Activated naive CD8-positive, alpha-beta T cell treated with anti-CD3 and anti-CD28 coated beads, Interleukin-2, amount 50 U/mL, for 16 hours (primary cell): Measurements from ENCODE around the gene MCTP1.

Source experiments
- DNase-seq: peaks from one replicate; pipeline ENCODE4 v3.0.0-alpha.2; 2020; ENCODE audit warnings: low read depth, low spot score

MCTP1 gene

DNA sequence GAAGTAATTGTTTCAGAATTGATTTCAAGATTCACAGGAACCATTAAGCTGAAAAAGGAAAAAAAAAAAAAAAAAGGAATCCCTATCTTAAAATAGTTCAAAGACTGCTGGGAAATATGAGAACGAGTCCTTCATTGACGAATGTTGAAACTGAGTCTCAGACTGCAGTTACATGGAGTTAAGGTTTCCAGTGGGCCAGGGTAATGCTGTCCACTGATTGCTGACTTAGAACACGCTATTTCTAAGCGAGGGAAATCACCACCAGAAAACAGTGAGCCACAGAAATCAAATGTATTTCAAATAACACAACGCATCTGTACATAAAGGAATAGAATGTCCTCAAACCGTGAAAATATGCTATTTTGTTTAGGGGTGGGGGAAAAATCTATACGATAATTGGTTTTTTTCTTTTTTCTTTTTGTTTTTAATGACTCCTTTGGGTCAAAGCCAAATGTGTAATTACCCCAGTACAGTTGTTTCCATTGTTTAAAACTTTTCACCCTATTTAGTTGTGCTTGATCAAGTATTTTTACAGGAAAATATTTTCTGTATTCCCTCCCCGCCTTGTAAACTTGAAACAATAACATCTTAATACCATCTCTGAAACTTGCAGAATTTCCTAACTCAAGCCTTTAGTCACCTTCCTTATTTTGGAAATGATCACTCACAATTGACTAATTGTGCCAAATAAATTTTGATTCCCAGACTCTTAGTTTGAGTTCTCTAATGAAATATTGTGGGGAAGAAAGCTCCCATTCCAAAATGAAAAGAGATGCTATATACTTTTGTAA lies 208.3 kb downstream of the MCTP1 start:
- DNase-seq, result no peak

DNA sequence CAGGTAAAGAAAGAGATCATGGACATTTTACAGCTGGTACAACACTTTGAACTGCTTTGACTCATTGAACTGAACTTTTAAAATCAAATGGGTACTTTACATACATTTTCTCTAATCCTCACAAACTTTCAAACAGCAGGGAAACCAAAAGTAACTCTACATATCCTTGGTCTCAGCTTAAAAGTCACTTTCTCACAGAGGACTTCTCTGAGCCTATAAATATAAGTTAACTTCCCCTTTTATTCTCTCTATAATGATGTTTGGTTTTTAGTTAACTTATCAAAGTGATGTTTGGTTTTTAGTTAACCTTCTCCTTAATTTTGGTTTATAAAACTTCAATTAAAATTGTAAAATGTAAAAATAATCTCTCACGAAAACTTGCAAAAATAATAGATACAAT lies 209.8 kb downstream of the MCTP1 start:
- no peak for DNase-seq

DNA sequence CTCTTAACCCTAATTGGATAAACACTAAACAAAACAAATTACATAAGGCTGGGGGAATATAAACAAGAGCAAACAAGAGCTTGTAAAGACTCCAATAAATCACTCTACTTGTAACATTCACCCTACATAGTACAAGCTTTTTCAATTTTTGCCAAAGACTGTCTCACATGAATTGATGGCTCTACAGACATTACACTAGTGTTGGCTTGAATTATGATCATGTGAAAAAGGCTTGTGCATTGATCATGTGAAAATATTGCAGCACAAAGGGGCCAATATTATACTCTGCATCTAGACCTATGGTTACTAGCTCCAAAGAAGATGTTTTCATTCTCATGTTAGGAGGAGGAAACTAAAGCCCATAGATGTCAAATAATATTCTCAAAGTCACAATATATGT lies 212.6 kb downstream of the MCTP1 start:
- DNase-seq, result no peak

DNA sequence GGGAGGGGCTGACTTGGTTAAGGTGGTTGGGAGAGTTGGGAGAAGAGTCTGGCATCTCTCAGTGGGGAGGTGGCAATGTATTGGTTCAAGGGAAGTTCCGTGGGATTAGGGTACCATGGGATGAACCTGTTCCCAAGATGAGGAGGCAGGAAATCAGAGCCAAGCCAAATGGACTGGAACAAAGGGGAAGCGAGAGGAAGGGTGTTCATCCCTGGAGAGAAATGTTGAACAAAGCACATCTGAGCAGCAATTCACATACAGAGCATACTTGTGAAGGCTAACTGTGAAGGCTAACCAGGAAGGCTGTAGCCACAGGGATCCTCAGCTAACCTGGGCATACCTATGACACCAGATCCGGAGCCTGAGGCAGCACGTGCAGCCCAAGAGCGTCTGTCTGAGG lies 214.0 kb downstream of the MCTP1 start:
- DNase-seq, result no peak

DNA sequence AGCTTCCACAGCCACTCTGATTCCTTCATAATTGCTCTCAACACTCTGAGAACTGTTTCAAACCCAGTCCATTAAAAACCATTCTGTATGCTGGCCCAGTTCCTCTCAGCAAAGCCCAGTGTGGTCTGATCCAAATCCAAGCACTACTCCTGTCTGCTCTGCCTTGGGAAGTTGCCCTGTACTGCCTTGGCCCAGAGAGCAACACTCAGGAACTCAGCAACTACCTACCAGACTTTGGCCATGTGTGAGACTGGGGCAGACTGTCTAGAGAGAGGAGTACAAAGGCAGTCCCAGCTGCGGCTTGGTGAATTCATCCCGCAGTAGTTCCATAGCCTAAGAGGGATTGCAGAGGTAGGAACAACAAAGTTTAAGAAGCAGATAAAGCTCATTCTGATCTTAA lies 214.4 kb downstream of the MCTP1 start:
- DNase-seq, result no peak

DNA sequence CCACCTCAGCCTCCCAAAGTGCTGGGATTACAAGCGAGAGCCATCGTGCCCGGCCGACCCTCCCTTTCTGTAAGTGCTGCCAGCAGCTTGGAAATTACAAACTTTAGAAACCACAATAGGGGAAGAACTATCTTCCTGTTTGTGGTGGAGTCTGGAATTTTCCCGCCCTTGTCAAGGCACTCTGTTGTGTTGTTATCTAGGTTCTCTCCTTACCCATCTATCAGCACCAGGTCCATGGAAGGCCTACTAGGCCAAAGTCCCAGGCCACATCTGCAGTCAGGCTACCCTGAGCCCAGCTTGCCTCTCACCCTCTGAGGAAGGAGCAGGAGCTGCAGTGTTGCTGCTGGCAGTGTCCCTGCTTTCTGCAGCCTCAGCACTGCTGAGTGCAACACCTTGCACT lies 214.9 kb downstream of the MCTP1 start:
- no peak for DNase-seq

DNA sequence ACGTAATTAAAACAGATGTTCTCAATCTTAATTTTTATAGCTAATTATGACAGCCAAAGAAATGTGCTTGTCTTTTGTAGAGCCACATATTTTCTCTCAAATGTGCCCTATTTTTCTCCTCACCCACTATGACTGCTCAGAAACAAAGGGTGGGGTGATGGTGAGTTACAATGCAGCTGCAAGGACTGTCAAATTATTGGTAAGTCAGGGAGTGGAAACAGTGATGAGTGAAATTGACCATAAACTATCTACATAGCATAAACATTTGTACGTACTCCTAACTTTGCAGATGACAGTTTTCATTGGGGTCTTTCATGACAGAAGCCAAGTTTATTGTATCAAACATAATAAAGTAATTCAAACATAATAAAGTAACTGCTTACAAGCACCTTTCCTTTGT lies 215.9 kb downstream of the MCTP1 start:
- DNase-seq, result no peak

DNA sequence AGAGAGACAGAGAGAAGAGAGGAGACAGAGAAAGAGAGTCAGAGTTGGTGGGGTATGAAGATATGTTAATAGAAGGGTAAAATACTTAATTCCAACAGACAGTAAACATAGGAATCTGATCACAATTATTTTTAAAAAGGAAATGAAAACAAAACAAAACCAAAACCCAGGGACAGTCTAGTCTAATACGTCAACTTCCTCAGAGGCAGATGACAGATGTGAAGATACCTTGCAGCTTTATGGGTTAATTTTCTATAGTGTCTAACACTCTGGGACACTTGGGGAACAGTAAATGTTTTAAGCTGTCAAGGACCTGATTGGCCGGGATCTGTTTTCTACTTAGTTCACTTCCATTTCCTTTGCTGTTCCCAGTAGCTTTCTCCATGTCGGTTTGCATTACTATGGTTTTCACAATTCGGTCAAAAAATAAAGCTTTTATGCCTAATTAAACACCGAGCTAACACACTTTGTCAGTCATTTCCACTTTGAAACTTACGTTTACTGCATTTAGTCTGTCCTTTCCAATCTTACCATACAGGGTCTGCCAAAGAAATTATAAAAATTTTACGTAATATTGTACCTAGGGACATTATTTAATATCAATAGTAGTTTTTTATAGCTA lies 216.5 kb downstream of the MCTP1 start:
- no peak for DNase-seq

DNA sequence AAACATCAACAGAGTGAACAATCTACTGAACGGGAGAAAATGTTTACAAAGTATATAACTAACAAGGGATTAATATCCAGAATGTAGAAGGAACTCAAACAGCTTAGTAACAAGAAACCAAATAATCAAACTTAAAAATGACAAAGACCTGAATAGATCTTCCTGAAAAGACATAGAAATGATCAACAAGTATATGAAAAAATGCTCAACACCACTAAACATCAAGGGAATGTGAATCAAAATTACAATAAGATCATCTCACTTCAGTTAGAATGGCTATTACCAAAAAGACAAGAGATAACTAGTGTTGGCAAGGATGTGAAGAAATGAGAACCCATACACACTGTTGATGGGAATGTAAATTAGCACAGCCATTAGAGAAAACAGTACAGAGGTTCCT lies 218.8 kb downstream of the MCTP1 start:
- DNase-seq, result no peak

DNA sequence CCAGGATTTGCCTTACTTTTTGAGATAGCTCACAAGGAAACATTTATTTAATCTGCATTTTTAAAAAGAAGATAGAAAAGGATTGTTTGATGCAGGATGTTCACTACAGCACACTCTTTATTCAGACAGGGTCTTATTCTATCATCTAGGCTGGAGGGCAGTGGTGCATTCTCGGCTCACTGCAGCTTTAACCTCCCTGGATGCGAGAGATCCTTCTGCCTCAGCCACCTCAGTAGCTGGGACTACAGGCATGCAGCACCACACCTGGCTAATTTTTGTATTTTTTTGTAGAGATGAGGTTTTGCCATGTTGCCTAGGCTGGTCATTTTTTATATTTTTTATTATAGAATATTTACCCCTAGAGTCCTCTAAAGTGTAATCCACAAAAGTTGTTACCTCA lies 221.4 kb downstream of the MCTP1 start:
- no peak for DNase-seq

DNA sequence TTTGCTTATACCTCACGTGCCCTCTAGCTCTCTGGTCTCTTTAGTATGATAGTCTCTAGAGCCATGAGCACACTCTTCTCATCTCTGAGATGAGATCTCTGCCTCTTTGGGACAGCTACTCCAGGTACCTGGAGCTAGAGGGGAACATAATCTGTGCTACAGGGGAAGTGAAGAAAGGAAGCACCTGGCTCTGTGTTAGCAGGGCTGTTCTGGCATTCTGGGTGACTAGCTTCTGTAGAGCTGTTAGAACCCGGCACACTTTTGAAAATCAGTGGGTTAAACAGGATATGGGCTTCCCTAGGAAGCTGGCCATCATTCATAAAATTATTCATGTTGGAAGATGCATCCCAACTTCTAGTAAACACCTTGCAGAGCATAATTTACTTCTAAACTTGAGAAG lies 224.8 kb downstream of the MCTP1 start:
- no peak for DNase-seq

DNA sequence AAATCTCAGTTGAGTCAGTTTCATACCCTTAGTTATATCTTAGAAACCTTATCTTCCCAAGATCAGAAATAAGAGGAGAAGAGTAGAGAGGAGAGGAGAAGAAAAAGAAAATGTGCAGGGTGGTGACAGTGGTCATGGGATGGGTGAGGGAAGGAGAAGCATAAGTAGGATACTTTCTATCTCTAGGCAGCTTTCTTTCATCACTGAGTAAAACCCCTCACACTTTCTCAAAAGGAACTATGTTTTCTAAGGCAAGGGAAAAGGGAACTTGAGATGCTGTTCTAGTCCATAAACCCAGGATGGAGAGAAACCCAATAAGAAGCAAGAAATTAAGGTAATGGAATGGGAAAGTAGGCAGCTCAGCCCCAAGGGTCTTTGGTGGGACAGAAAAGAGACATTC lies 225.3 kb downstream of the MCTP1 start:
- DNase-seq, result no peak

DNA sequence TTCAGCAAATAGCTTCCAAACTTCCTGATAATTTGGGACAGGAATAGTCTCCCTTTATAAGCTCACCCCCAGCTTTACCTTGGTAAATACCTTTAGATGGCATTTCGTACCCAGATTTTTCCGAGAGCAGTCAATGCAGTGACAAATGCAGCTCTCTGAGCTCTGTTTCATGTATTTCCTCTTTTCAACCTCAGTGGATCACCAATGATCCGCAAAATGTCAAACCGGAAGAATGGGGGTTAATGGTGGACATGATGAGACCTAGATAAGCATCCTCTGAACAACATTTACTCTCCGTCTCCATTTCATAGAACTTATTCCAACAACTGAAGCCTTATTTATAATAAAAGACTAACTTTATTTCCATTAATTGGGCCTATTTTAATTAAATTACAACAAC lies 227.3 kb downstream of the MCTP1 start:
- no peak for DNase-seq

DNA sequence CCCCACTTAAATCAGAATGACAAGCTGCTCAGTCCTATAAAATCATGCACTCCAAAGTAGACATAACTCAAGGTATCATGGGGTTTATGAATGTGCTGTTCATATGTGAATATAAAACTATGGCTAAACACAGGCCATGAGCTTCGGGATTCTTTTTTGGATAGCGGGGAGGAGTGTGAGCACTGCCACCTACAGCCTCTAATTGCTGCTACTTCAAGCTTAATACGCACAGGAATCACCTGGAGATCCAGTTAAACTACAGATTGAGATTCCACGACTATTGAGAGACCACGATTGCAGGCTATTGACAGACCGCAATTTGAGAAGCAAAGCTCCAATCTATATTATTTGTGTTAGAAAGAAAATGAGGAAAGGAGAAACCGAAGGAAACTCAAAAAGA lies 231.6 kb downstream of the MCTP1 start:
- DNase-seq, result no peak

DNA sequence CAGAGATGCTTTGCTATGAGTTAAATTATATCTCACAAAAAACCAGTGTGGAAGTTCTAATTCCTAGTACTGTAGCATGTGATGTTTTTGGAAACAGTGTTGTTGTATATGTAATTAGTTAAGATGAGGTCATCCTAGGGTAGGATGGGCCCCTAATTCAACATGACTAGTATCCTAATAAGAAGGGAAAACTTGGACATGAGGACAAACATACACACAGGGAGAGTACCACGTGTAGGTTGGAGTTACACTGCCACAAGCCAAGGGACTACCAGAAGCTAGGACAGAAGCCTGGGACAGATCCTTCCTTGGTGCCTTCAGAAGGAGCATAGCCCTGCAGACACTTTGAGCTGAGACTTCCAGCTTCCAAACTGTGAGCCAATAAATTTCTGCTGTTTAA lies 234.2 kb downstream of the MCTP1 start:
- no peak for DNase-seq

DNA sequence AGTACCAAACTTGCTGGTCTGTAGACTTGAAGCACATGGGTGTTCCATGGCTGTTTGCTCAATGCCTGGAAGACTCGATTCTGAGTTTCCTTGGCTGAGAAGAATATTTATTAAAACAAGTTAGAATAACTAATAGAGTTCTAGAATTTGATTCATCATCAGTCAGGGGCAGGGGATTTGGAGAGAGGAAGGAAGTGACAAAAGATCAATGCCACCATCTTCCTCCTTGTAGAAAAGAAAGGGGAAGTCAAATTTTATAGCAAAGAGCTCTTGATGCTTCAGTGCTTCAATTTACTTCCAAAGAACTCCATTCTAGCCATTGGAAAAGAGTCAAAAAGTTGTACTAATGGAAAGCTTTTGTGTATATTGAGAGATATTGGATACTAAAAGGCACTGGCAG lies 236.3 kb downstream of the MCTP1 start:
- no peak for DNase-seq

DNA sequence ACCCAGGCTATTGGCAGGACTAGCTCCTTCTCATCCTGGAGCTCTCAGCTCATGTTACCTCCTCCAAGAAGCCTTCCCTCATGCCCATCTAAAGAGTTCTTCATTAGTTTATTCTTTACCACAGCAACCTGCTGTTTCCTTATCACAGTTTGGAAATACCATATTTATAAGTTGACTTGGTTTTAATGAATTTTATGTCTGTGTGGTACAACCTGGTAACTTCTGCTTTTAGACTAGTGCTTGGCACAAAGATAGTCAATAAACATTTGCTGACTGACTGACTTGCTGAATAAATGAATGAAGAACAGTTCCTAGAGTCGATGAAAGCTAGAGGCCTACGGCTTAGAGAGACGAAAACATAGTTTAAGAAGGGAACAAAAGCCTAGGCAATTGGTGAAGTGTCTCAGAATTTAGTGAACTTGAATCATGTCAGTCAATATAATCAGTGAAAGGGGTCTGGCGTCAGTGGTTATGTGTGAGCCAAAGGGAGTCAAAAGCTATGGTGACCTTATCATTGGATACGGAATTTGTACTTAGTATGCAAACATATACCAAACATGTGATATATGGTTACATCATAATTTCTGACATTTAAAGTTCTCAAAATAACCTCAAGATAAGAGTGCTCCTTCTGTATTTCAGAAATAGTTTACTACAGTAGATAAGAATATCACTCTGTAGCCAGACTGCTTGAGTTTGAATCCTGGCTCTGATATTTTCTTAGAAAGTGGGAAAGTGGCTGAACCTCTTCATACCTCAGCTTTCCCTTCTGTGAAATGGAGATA lies 239.5 kb downstream of the MCTP1 start:
- no peak for DNase-seq

DNA sequence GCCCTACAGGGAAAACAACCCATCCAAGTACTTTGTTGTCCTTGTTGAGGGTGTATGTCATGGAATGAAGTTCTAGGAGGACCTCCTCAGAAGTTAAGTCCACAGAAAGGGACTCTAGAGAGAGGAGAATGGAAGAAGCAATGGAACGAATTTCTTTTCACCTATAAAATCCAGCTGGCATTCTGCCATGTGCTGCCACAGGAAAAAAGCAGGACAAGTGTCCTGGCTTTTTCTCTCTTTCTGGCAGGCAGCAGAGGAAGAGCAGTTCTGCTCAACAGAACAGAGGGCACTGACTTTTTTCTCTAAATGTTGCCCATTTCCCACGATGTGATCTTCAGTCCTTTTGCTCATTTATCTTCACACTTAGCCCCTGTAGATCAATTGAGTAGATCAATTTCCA lies 240.8 kb downstream of the MCTP1 start:
- DNase-seq, result no peak

DNA sequence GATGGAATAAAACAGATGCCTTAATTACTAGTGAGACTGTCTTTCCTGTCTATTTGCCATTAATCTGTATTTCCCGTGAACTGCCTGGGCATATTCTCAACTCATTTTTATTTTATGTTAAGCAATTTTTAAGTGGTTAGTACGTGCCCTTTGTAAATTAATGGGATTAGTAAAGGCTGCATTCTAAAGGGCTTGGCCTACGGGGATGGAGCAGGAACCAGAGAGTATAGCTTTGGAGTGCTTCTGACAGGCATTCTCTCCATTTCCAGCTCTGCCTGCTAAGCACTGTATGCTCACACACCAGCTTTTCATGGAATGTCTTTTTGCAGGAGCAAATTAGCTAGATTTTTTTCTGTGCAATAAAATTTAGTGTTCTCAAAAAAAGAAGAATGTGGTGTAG lies 241.2 kb downstream of the MCTP1 start:
- no peak for DNase-seq

DNA sequence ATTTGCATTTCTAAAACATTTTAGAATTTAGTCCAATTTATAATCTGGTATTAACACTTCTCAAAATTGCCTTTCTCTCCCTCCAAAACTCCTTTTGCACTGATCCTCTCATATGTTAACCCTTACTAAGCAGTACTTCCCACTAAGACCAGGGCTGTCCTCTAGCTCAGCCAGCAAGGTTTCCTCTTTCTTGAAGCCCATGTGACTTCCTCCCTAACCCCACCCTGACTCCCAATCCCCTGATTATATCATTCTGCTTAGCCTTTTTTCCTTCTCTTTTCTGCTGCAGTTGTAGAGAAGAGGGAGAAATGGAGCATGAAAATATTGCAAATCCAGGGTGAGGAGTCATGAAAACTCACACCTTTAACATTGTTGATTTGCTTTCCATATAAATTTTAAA lies 241.7 kb downstream of the MCTP1 start:
- no peak for DNase-seq

DNA sequence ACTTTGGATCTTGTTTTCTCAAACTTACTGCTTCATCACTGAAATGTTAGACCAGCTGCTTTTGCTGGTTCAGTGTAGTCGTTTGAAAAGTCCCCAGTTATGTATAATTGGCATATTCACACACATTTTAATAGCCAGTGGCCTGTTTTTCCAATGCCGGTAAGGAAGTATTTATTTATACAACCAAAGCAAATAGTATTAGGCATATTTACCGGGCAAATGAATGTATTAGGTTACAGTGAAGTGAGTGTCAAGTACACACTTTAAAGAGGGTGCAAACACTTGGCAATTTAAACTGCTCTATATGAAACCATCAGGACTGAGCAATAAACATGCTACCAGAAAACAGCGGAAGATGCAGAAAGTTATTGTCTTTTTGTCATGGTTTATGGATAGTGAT lies 242.9 kb downstream of the MCTP1 start:
- DNase-seq, result no peak

DNA sequence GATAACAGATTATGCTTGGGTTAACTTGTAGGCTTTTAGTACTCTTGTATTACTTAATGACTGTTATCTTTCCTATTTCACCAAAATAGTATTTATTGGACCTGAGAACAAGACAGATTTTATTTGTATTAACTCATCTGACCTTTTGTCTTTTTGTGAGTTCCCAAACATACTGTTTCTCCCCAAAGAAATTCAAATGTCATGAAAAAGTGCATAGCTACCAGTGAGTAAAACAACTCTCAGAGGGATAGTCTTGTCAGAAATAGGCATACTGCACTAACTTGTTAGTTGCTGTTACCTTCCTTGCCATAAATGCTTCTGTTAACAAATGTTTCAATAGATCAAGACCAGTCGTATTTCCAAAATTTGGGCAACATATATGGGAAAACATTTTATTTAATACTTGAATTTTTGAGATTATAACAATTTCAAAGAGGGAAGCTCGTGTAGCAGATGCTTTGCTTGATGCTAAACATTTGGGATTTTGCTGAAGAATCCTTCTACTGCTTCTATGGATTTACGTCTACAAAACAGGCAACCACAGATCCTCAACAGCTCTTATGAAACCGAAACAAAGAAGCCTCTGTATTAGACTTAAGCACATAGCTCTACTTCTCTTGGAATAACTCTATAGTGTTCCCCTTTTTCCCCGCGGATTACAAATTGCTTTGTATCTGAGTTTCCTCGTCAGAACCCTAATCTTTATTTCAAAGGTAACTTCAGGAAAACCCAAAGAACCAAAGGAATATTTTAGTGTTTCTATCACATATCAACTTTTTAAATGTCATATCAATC lies 248.8 kb downstream of the MCTP1 start:
- DNase-seq, result no peak
